ENCODE data around the gene GALNT6.

GALNT6 gene

GRCh38 chr12:51409846-51410245 is 18.6 kb upstream of the GALNT6 start:
- no peak for DNase-seq
- in situ Hi-C loops (cut with HindIII; ENCODE audit: low pct_ligation_motif_present, low pct_unique_long_range_greater_than_20kb, low sequenced_read_pairs): no loop called here

DNA sequence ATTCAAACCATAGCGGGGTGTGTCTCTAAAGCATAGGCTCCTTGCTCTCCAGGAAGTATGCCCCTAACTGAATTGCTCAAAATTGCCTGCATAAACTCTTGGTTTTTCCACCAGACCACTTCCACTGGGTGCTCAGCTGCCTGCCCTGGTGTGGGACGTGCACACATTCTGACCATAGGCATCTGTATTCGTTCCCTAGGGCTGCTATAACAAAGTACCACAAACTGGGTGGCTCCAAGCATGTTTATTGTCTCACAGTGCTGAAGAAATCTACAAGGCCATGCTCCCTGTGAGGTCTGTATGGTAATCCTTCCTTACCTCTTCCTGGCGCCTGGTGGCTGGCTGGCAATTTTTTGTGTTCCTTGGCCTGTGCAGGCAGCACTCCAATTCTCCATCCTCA is 16.4 kb upstream of the GALNT6 start:
- in situ Hi-C loops (cut with HindIII; ENCODE audit: low pct_ligation_motif_present, low pct_unique_long_range_greater_than_20kb, low sequenced_read_pairs): no loop called here
- no peak for DNase-seq

DNA sequence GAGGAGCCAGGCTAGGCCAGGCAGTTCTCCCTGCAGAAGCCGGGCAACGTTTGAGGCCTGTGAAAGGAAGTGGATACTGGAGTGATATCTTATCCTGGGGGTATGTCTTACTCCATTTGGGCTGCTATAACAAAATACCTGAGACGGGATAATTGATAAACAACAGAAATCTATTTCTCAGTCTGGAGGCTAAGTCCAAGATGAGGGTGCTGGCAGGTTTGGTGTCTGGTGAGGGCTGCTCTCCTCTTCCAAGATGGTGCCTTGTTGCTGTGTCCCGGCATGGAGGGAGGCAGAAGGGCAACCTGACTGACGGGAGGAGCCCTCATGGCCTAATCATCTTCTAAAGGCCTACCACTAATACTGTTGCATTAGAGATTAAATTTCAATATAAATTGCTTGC is 15.7 kb upstream of the GALNT6 start:
- no peak for DNase-seq
- in situ Hi-C loops (cut with HindIII; ENCODE audit: low pct_ligation_motif_present, low pct_unique_long_range_greater_than_20kb, low sequenced_read_pairs): no loop called here

- DNase-seq: no peak
- in situ Hi-C loops (cut with HindIII; ENCODE audit: low pct_ligation_motif_present, low pct_unique_long_range_greater_than_20kb, low sequenced_read_pairs): no loop called here
Measured at GRCh38 chr12:51406290-51406689, 15.1 kb upstream of the GALNT6 start.

GRCh38 chr12:51405801-51406207 is 14.6 kb upstream of the GALNT6 start:
- in situ Hi-C loops (cut with HindIII; ENCODE audit: low pct_ligation_motif_present, low pct_unique_long_range_greater_than_20kb, low sequenced_read_pairs): no loop called here
- DNase-seq: no peak

DNA sequence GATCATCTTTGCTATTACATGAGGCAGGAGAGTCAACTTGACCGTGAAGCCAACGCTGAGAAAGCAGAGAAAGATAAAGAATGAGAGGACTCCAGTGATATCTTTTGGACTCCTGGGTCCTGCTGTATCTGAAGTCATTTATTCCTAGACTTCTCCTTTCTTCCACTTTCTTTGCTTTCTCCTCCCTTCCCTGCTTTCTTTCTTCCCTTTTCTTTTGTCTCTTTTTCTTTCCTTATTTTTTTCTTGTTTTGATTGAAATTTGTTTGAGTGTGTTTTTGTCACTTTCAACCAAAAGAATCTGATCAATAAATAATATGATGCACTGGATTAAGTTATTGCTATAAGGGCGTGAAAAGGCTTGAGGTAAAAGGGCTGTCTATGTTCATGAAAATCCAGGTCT is 13.4 kb upstream of the GALNT6 start:
- in situ Hi-C loops (cut with HindIII; ENCODE audit: low pct_ligation_motif_present, low pct_unique_long_range_greater_than_20kb, low sequenced_read_pairs): no loop called here
- DNase-seq: no peak

- DNase-seq: no peak
- in situ Hi-C loops (cut with HindIII; ENCODE audit: low pct_ligation_motif_present, low pct_unique_long_range_greater_than_20kb, low sequenced_read_pairs): no loop called here
Measured at GRCh38 chr12:51403681-51404136, 12.5 kb upstream of the GALNT6 start.

DNA sequence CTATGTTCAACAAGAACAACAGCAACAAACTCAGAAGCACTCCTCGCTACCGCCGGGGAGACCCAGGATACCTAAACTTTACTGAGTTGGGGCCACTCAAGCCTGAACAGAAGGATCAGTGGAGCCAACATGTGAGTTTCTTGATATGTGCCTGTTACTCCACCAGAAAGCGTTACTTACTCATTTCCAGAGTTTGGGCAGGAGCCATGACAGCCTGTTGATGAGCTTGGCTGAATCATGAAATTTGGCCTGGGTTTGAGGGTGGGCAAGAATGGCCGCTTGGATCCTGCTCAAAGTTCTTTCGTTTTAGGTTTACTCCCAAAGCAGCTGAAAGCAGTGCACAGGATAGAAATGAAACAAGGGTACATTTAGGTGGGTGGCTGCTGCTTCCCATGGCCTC is 12.0 kb upstream of the GALNT6 start:
- DNase-seq: no peak
- in situ Hi-C loops (cut with HindIII; ENCODE audit: low pct_ligation_motif_present, low pct_unique_long_range_greater_than_20kb, low sequenced_read_pairs): no loop called here

DNA sequence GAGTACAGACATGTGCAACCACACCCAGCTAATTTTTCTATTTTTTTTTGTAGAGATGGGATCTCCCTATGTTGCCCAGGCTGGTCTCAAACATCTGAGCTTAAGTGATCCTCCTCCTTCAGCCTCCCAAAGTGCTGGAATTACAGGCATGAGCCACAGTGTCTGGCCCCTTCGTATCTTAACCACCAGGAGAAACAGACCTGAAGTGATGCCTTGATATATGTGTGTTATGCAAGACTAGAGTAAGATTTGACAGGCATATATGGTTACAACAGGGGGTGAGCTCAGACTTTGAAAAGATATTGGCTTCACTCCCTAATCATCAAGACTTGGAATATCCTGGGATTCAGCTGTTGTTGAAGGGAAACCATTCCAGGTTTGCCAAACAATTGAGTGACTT is 10.7 kb upstream of the GALNT6 start:
- in situ Hi-C loops (cut with HindIII; ENCODE audit: low pct_ligation_motif_present, low pct_unique_long_range_greater_than_20kb, low sequenced_read_pairs): no loop called here
- no peak for DNase-seq

GRCh38 chr12:51401486-51401885 is 10.3 kb upstream of the GALNT6 start:
- no peak for DNase-seq
- in situ Hi-C loops (cut with HindIII; ENCODE audit: low pct_ligation_motif_present, low pct_unique_long_range_greater_than_20kb, low sequenced_read_pairs): no loop called here

GRCh38 chr12:51401020-51401419 is 9.8 kb upstream of the GALNT6 start:
- DNase-seq: no peak
- in situ Hi-C loops (cut with HindIII; ENCODE audit: low pct_ligation_motif_present, low pct_unique_long_range_greater_than_20kb, low sequenced_read_pairs): no loop called here

- DNase-seq: no peak
- in situ Hi-C loops (cut with HindIII; ENCODE audit: low pct_ligation_motif_present, low pct_unique_long_range_greater_than_20kb, low sequenced_read_pairs): no loop called here
Measured at GRCh38 chr12:51399891-51400290, 8.7 kb upstream of the GALNT6 start.

GRCh38 chr12:51397670-51398069 is 6.5 kb upstream of the GALNT6 start:
- no peak for DNase-seq
- in situ Hi-C loops (cut with HindIII; ENCODE audit: low pct_ligation_motif_present, low pct_unique_long_range_greater_than_20kb, low sequenced_read_pairs): no loop called here

GRCh38 chr12:51395283-51396230 is 4.4 kb upstream of the GALNT6 start:
- DNase-seq: no peak
- in situ Hi-C loops (cut with HindIII; ENCODE audit: low pct_ligation_motif_present, low pct_unique_long_range_greater_than_20kb, low sequenced_read_pairs): no loop called here

GRCh38 chr12:51393676-51394545 is 2.7 kb upstream of the GALNT6 start:
- DNase-seq: no peak
- in situ Hi-C loops (cut with HindIII; ENCODE audit: low pct_ligation_motif_present, low pct_unique_long_range_greater_than_20kb, low sequenced_read_pairs): no loop called here

- in situ Hi-C loops (cut with HindIII; ENCODE audit: low pct_ligation_motif_present, low pct_unique_long_range_greater_than_20kb, low sequenced_read_pairs): no loop called here
- DNase-seq: no peak
Measured at GRCh38 chr12:51392556-51393237, 1.5 kb upstream of the GALNT6 start.

DNA sequence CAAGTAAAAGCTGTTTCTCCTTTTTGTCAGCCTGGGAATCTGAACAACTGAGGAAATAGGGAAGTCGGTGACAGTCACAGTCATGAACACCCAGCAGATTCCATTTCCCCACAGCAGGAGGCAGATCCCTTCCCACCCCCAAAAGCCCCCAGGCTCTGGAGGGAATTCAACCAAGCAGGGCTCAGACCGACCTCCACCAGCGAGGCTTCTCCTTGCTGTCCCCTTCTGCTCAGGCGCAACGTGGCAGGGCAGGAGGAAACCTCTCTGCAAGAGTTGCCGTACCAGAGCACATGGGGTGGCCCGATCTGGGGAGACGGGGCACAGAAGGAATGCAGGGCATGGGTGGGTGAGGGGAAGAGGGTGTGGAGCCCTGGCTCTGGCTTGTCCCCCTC is 319 bp downstream of the GALNT6 start:
- in situ Hi-C loops (cut with HindIII; ENCODE audit: low pct_ligation_motif_present, low pct_unique_long_range_greater_than_20kb, low sequenced_read_pairs): no loop called here
- DNase-seq: no peak

DNA sequence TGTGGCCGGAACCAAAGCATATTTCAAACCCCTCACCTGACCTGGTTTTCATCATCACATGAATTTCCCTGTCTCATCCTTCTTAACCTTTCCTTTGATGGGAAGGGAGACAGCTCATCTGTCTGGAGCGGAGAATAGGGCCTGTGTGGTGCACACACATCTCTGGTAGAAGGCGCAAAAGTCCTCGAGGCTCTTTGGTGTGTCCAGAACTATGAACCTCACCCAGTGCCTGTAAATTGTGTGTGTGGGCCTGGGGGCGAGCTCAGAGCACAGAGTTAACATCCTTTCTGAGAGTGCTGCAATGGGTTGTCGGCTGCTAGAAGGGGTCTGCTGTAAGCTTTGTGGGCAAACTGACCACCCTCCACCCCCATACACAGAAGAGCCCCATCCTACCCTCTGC is 749 bp downstream of the GALNT6 start:
- no peak for DNase-seq
- in situ Hi-C loops (cut with HindIII; ENCODE audit: low pct_ligation_motif_present, low pct_unique_long_range_greater_than_20kb, low sequenced_read_pairs): no loop called here
